Esophagus mucosa (tissue), 1 donor: Measurements from ENCODE around the gene POLE. TPM values are rescaled to one million over a fixed set of nuclear protein-coding genes. Genes with fewer than 3 reads are reported as not detected.
A peak's percentile ranks its signal among the peaks of the same experiment; 100 is the strongest.

ENCODE experiments used
- ATAC-seq: fragments of 200-7000 bp; cut with Tn5 transposase; one replicate; pipeline ENCODE4 v1.9.1; 2020
- total RNA-seq: library from RNA; stranded (reverse); gene quantifications from one replicate; pipeline ENCODE4 v1.2.4, GENCODE V29; 2023
- donor health status: DM: yes; HTN: yes; CAD: no.

POLE gene
- total RNA-seq, 1 donor from 2014 or later: 23.4 TPM

DNA sequence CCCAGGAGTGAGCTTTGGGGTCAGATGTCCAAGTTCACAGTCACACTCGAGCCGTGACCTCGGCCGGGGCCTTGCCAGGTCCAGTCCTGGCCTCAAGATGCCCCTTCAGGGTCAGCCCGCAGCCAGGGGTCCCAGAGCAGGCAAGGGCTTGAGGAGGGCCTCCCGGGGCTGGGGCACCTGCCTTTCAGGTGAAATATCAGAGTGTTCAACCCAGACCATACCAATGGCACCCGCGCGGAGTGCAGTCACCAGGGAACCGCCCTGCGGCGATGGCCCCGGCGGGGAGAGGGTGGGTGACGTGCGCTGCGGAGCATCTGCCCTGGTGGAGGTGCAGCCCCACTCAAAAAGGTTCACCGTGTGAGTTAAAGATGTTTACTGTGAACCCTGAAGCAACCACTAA, 93.6 kb downstream of the POLE start:
- peak; percentile 8 for ATAC-seq

DNA sequence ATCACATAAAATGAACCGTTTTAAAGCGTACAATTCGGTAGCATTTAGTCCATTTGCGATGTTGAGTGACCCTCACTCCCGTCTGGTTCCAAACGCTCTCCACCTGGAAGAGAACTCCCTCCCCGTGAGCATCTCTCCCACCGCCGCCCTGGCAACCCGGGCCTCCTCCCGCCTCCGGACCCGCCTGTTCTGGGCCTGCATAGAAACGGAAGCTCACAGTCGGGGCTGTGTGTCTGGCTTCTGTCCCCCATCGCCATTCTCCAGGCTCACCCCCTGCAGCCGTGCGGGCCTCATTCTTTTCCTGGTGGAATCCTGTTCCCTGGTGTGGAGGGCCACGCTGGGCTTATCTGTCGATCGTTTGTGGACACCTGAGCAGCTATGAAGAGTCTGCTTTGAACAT, 94.1 kb downstream of the POLE start:
- ATAC-seq: no peak

DNA sequence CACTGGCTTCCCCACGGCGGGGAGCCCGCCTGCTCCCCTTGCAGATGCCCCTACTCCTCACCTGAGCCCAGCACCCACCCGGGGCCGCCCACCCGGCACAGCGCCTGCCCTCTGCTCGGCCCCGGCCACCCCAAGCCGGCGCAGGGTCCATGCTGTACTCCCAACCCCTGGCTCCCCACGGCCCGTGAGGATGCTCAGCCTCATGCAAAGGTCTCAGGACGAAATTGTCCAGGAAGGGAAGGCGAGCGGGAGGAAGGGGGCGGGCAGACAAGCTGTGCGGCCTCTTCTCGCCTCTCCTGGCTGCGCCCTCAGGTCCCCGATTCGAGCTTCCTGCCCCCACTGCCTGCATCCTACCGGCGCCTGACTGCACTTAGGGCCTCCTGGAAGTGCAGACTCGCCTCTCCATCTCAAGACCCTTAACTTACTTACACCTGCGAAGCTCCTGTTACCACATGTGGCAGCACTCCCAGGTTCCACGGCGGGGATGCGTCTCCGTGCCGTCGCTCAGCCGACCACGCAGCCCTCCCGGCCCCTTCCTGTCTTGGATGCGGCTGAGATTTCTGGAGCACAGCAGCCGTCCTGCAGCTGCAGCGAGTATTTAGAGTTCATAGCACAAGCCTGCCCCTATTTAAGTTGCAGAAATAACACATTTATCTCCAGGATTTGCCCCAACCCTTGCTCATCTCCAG, 94.7 kb downstream of the POLE start:
- no peak for ATAC-seq

DNA sequence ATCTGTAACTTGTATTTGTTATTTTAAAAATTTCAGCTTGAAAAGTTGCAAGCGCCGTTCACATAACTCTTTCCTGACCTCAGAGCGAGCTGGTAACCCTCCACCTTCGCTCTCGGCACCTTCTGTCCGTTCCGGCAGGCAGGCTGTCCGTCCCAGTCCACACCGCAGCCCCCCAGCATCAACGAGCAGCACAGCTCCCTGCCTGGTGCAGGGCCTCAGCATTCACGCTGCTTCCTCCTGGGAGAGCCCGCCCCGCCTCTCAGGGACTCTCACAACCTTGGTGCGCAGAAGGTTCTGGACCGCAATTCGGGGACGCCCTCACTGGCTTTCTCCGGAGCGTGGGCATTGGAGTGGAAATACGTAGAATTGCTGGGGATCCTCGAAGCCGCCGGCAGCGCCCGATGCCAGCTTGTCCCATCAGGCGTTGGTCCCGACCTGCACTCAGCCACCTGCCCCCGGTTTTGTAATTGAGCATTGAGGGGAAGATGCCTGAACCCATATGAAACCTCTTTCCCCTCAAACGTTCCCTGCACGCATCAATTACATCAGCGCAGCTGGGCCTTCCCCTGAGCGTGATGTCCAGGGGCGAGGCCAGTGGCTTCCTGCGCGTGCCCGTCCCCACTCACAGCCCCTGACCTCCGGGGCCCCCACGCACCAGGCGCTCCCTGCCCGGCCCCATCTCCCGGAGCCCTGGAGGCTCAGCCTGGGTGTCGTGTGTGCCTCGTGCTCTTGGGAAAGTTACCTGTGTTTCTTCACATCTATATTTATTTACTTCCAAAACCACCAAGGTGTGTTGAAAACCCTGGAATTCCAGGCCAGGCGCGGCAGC, 95.8 kb downstream of the POLE start:
- no peak for ATAC-seq

DNA sequence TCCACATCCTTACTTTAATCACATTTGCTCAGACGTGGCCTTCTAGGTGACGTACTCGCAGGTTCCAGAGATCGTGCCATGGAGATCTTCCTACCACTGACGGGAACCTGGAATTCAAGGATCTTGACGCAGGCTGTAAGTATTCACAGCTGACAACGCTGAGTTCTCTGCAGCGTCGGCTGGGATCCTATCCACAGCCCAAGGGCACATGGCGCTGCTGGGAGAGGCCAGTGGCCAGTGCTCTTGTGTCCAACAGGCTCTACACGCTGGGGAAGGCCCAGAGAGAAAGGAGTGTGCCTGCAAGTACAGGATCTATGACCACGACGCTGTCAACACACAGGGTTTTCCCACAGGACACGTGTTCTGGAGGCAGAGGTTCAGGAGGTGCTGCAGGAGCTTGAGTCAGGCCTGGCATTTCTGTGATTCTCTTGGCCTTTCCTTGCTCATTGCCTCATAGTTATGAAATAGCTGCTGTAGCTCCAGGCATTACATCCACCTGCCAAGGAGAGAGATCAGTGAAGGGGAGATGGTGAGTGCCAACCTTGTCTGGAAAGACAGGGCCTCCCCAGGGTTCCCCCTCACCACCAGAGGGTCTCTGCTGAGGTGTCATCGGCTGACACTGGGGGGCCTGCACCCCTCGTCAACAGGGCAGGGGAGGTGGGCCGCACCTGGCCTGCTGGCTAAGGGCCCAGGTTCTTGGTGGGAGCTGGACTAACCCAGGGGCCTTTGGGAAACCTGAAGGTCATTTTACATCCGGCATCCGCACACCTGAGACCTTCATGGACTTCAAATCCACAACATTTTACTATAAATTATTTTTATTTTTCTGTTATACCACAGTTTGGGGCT, 98.1 kb downstream of the POLE start:
- ATAC-seq: no peak

DNA sequence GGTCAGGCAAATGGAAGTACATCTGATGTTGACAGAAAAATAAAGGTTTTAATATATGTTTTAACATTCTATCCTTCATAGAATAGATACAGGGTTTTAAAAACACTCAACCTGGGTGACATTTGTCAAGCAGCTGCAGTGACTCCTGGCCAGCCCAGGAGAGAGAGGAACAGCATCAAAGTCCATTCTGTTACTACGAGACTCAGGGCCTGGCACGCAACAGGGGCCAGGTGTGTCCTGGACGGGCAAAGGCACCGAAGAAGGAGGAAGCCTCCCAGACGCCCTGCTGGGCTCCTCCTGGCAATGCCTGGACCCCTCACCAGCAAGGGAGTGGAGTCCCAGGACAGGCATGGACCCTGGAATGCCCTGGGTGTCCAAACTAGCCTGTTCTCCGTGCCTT, 98.8 kb downstream of the POLE start:
- no peak for ATAC-seq

DNA sequence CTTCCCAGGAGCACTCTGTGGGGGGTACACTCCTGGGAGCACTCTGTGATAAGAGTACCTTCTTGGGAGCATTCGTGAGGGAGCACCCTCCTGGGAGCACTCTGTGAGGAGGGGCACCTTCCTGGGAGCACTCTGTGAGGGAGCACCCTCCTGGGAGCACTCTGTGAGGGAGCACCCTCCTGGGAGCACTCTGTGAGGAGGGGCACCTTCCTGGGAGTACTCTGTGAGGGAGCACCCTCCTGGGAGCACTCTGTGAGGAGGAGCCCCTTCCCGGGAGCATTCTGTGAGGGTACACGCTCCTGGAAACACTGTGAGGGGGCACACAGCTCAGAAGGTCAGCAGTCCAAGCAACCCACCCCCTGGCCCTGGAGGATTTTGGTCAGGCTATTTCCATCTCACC, 99.4 kb downstream of the POLE start:
- no peak for ATAC-seq

DNA sequence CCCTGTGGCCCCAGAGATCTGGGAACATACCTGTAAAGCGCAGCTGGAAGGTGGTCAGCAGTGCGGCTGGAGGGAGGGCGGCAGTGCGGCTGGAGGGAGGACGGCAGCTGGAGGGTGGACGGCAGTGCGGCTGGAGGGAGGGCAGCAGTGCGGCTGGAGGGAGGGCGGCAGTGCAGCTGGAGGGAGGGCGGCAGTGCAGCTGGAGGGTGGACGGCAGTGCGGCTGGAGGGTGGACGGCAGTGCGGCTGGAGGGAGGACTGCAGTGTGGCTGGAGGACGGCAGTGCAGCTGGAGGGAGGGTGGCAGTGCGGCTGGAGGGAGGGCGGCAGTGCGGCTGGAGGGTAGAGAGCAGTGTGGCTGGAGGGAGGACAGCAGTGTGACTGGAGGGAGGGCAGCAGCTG, 100.2 kb downstream of the POLE start:
- ATAC-seq: no peak

DNA sequence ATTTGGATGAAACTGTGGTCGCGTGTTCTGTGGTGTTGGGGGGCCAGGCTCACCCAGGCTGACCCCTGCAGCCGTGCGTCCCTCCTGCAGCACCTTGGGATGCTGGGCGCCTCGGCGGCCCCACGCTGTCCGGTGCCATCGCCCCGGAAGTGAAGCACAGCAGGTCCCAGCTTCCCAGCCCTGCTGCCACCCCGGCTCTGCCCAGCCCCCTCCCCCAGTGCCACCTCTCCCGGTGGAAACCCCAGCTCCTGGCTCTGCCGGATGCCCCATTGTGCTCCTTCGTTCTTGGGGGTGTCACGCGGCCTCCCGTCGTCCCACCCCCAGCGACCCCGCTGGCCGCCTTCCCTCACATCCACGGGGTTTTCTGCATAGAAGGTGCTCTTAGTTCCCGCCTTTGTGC, 102.0 kb downstream of the POLE start:
- no peak for ATAC-seq

DNA sequence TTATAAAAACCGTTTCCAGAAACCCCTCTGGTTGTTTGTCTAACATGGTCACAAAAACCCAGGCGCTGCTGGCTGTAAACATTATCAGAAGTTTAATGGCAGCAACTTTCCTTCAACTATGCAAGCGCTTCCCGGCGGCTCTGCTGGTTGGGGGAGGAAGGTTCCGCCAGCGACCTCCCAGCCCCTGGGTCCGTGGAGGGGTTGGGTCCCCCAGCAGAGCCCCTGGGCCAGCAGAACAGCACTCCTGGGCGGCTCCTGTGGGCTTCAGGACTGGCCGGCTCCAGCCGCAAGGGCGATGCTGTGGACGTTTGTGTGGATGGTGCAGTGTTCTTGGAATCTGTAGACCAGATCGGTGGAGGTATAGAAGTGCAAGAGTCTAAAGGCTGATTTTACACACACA, 102.7 kb downstream of the POLE start:
- no peak for ATAC-seq

DNA sequence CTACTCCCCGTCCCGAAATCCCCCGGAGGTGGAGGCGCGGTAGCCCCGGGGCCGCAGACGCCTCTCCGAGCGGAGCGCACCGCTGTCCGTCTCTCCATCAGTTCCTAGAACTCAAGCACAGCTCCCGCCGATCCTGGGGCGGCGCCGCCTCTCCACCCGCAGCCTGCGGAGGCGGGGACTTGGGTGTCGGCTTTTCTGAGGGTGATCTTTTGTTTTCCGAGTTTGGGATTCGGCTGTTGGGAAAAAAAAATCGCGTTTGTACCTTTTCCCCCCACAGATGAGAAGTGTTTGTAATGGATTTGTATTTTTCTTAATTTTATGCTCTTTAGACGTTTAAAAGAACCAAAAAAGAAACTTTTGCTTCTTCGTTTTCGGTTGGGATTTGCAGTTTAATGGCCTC, 103.4 kb downstream of the POLE start:
- ATAC-seq: no peak

DNA sequence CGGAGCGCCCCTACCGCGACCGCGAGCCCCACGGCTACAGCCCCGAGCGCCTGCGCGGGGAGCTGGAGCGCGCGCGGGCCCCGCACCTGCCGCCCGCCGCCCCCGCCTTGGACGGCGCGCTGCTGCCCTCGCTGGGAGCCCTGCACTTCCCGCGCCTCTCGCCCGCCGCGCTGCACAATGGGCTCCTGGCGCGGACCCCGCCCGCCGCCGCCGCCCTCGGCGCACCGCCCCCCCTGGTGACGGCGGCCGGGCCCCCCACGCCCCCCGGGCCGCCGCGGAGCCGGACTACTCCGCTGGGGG, 103.8 kb downstream of the POLE start:
- no peak for ATAC-seq

DNA sequence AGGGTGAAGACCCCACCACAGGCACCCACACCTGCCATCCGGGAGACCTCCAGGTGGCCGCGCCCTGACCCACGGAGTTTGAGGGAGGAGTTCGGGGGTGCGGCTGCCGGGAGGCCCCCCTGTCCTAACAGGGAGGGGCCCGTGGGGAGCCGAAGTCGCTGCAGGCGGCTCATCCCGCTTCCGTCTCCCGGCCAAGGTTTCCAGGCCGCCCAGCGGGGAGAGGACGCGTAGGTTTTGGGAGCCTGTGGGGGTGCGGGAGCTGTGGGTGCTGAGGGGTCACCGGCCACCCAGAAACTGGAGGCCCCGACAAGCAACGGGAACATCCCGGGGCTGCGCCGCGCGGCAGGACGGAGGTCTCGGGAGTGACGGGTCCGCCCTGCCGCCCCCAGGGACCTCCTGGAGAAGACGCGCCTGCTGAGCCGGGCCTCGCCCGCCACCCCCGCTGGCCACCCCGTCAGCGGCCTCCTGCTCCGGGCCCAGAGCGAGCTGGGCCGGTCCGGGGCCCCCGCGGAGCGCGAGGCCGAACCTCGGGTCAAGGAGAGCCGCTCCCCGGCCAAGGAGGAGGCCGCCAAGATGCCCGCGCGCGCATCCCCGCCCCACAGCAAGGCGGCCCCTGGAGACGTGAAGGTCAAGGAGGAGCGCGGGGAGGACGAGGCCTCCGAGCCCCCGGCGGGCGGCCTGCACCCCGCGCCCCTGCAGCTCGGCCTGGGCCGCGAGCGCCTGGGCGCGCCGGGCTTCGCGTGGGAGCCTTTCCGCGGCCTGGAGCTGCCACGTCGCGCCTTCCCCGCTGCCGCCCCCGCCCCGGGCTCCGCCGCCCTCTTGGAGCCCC, 104.3 kb downstream of the POLE start:
- no peak for ATAC-seq

DNA sequence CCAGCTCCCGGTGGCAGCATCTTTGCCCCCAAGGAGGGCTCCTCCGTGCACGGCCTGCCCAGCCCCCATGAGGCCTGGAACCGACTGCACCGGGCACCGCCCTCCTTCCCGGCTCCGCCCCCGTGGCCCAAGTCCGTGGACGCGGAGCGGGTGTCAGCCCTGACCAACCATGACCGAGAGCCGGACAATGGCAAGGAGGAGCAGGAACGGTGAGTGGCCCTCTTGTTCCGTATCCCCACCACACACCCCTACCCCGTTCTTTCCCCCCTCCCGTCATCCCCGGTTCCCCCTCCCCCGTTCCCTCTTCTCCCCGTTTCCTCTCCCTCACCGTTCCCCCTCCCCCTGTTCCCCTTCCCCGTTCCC, 105.1 kb downstream of the POLE start:
- no peak for ATAC-seq

DNA sequence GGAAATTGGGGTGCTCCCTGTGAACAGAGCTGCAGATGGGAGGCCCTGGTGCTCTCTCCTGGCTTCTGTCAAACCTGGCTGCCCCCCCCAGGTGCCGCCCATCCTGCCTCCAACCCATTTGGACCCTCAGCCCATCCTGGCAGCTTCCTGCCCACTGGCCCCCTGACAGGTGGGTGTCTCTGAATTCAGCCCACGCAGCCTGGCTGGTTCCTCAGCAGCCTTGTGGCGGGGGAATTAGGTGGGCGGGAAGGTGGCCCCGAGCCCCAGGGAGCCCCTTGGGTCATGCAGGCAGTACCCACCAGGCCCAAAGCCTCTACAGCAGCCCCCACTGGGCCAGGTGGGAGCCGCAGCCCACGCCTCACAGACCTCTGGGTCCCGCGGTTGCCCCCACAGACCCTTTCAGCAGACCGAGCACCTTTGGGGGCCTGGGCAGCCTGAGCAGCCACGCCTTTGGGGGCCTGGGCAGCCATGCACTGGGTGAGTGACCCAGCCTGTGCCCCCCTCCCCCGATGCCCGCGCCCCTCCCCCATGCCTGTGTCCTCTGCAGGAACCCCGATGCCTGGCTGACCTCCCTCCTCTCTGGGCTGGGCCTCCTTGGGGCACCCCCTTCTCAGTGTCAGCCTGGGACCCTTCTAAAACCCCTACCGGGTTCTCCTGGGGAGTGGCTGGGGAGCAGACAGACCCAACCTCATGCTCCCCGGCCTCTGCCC, 105.6 kb downstream of the POLE start:
- no peak for ATAC-seq

DNA sequence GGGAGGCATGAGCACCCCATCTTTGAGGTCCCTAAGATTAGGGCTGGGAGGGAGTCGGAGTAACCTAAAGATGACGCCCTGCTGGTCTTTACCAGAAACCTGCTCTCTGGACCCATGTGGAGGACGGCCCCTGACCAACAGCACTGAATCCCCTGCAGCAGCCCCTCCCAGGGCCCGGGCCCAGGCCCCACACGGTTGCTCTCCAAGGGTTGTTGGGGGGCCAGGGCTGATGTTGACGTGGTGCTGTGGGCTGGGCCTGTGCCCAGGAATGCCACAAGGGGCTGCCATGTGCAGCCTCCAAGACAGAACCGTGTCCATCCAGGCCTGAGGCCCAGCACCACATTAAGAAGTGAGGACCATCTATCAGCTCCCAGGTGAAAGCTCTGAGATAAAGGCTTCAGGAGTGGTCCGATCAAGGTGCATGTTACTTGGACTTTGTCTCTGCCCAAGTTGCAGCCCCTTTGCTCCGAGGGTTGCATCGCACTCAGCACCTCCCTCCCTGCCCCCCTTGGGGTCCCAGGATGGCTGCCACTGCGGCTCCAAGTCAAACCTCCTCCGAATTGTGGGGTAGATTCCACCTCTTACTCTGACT, 106.3 kb downstream of the POLE start:
- no peak for ATAC-seq

DNA sequence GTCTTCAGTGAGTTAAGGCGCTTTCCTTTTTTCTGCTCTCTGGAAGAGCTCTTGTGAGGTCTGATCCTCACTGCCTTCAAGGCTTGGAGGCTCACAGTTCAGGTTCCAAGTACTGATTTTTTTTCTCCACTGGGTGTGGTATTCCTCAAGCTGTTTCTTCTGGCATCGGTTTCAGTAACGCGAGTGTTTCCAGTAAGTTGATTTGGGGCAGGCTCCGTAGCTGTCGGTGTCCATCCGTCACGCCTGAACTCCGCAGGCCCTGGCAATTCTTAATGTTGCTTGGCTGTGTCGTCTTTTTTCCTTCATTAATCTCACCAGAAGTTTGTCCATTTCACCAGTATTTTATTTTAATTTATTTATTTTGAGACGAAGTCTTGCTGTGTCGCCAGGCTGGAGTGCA, 107.4 kb downstream of the POLE start:
- no peak for ATAC-seq

DNA sequence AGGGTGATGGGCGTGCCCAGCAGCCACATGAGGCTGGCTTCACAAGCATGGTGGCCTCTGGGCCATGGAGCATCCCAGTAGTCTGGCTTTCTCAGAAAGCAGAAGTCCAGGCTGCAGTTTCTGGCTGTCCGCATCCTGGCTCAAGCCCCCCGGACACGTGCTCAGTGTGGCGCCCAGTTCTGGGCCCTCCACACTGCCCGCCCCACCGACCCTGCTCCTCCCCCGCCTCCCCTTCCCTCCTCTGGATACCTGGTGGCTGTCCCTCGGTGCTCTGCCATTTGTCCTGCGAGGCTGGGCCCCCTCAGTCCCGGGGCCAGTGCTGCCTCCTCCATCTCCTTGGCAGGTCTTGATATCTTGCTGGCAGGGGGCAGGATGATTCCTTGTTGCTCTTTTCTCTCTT, 108.3 kb downstream of the POLE start:
- ATAC-seq: no peak

DNA sequence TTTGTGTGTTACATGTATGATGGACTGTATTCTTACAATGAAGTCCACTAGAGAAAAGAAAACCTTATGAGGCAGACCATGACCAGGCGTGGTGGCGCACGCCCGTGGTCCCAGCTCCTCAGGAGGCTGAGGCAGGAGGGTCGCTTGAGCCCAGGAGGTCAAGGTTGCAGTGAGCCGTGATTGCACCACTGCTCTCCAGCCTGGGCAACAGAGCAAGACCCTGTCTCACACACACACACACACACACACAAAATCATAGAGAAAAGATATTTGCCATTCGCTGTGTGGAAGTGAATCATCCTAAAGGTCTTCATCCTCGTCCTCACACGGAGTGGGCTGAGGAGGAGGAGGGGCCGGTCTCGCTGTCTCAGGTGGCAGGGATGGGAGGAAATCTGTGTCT, 109.0 kb downstream of the POLE start:
- ATAC-seq: no peak

DNA sequence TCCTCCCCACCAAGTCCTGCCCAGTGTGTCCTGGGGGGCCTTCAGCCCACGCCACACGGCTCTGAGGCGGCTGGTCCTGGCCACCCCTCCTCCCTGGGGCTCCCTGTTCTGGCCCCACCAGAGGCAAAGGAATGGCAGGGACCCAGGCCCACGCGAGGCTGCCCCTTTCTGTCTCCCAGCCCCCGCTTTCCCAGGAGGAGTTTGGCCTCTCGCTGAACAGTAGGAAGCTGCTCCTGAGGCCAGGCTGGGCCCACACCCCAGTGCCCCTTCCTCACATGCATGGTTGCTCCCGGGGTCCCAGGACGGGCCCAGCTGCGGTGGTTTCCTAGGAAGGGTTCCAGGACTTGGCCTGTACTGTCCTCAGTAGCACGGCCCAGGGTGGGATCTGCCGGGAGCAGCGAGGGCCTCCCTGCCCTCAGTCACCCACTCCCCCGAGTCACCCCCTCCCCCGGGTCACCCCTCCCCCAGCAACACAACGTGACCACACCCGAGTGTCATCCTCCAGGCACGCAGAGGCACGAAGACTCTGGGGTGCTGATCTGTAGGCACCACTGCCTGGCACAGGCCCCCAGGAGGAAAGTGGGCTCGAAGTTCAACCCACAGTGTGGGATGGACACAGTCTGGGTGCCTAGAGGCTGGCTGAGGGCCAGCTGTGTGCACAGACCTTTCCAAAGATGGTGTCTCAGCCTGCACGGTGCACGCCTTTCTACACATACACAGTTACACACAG, 109.8 kb downstream of the POLE start:
- no peak for ATAC-seq

DNA sequence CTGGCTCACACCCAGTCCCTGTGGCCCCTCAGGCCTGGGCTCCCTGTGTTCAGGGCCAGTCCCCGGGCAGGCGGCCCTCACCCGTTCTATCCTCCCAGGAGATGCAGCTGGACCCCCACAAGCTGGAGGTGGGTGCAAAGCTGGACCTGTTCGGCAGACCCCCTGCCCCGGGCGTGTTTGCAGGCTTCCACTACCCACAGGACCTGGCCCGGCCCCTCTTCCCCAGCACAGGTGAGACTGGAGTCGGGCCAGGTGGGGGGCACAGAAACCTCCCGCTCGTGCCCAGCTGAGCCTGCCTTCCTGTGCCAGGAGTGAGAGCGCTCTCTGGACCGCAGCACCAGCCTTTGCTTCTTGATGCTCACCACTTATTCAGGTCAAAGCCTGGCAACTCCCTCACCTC, 110.4 kb downstream of the POLE start:
- ATAC-seq: no peak
